ENCODE results near the gene SGTA.

Gene SGTA

GRCh38 chr19:2736550-2737190 is 46.4 kb downstream of the SGTA start:
- TF ChIP-seq CTCF (IDR thresholded peaks at IDR 0.05; ENCODE audit: low read length, missing control alignments): no peak
- DNase-seq (ENCODE audit: low read depth): no peak
- H3K4me3 ChIP-seq (replicated peaks; ENCODE audit: low read depth, low read length): no peak overlapping the region

- no peak overlapping the region for H3K4me3 ChIP-seq (replicated peaks; ENCODE audit: low read depth, low read length)
- TF ChIP-seq CTCF (IDR thresholded peaks at IDR 0.05; ENCODE audit: low read length, missing control alignments): no peak
- no peak for DNase-seq (ENCODE audit: low read depth)
These were observed 47.7 kb downstream of the SGTA start for GRCh38 chr19:2735374-2735773.

GRCh38 chr19:2734589-2735288 is 48.3 kb downstream of the SGTA start:
- no peak for TF ChIP-seq CTCF (IDR thresholded peaks at IDR 0.05; ENCODE audit: low read length, missing control alignments)
- DNase-seq (ENCODE audit: low read depth): no peak
- H3K4me3 ChIP-seq (replicated peaks; ENCODE audit: low read depth, low read length): no peak overlapping the region

GRCh38 chr19:2733930-2734588 is 49.0 kb downstream of the SGTA start:
- TF ChIP-seq CTCF (IDR thresholded peaks at IDR 0.05; ENCODE audit: low read length, missing control alignments): no peak
- H3K4me3 ChIP-seq (replicated peaks; ENCODE audit: low read depth, low read length): no peak overlapping the region
- DNase-seq (ENCODE audit: low read depth): no peak

GRCh38 chr19:2732883-2733282 is 50.2 kb downstream of the SGTA start:
- no peak overlapping the region for H3K4me3 ChIP-seq (replicated peaks; ENCODE audit: low read depth, low read length)
- no peak for TF ChIP-seq CTCF (IDR thresholded peaks at IDR 0.05; ENCODE audit: low read length, missing control alignments)

GRCh38 chr19:2732157-2732725 is 50.8 kb downstream of the SGTA start:
- no peak for TF ChIP-seq CTCF (IDR thresholded peaks at IDR 0.05; ENCODE audit: low read length, missing control alignments)
- DNase-seq (ENCODE audit: low read depth): no peak
- H3K4me3 ChIP-seq (replicated peaks; ENCODE audit: low read depth, low read length): no peak overlapping the region

More at GRCh38 chr19:2732883-2733282, 50.2 kb downstream of the SGTA start:
- DNase-seq (ENCODE audit: low read depth): no peak

Data from fibroblast of pulmonary artery (primary cell).